ENCODE measurements around the gene AKAP13.

Gene AKAP13

GRCh38 chr15:85620690-85621049, 240.3 kb downstream of the AKAP13 start:
- DNase-seq (ENCODE audit: insufficient read length, low spot score), result no peak
- no peak for TF ChIP-seq CTCF (IDR thresholded peaks at IDR 0.05; ENCODE audit: insufficient read depth, missing control alignments)
- FAIRE-seq, result no peak

DNA sequence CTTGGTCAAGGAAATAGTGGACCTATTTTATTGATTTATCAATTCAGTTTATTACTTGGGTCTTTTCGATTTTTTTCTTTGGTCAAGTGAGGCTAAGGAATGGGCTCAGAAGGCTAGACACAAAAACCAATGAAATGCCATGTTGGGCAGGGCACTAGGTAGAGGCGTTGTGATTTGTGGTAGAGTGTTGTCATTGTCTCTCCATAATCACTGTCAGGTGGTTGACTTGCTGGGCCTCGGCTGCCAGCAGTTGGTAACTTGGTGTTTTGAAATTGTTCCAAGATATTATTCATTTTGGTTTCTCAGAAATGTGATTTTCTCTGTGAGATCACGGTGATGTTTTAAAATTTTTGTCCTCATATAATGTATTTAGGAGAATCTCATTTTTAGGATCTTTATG, 240.7 kb downstream of the AKAP13 start:
- DNase-seq (ENCODE audit: insufficient read length, low spot score) (no peak), FAIRE-seq (no peak)
- TF ChIP-seq CTCF (IDR thresholded peaks at IDR 0.05; ENCODE audit: insufficient read depth, missing control alignments), result no peak

- no peak for TF ChIP-seq CTCF (IDR thresholded peaks at IDR 0.05; ENCODE audit: insufficient read depth, missing control alignments)
- DNase-seq (ENCODE audit: insufficient read length, low spot score) (peak; percentile 20), FAIRE-seq (peak; percentile 25)
Measured at GRCh38 chr15:85622221-85622831, 241.9 kb downstream of the AKAP13 start.

GRCh38 chr15:85623315-85624049, 243.1 kb downstream of the AKAP13 start:
- FAIRE-seq (no peak), DNase-seq (ENCODE audit: insufficient read length, low spot score) (no peak)
- no peak for TF ChIP-seq CTCF (IDR thresholded peaks at IDR 0.05; ENCODE audit: insufficient read depth, missing control alignments)

DNA sequence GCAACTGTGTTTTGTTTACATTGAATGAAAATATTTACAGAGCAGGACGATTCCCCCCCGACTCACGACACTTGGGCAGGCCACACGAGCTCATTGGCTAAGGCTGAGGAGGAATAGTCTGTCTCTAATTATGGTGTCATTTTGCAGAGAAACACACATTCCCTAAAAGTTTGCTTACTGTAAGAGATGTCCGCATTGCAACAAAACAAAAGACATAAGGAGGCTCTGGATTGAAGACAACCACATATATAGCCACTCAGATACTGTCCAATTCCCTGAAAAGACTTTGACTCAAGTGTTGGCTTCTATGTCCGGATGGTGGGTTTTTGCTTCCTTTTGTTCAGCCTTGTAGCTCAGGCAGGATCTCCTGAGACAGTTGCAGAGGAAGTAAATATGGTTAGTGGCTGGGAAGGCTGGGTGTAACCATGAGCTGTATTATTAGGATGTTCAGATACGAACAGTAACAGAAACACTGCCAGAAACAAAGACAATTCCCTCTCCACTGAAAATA, 243.9 kb downstream of the AKAP13 start:
- no peak for TF ChIP-seq CTCF (IDR thresholded peaks at IDR 0.05; ENCODE audit: insufficient read depth, missing control alignments)
- DNase-seq (ENCODE audit: insufficient read length, low spot score) (no peak), FAIRE-seq (no peak)

GRCh38 chr15:85625166-85625830, 244.9 kb downstream of the AKAP13 start:
- no peak for DNase-seq (ENCODE audit: insufficient read length, low spot score)
- TF ChIP-seq CTCF (IDR thresholded peaks at IDR 0.05; ENCODE audit: insufficient read depth, missing control alignments), result no peak
- FAIRE-seq, result no peak

All from D721Med (cell line).